Medulla oblongata (tissue), 1 donor: ENCODE results near the gene SHISAL2A.

Experiments used
- DNase-seq: peaks from one replicate; pipeline ENCODE4 v3.0.0-alpha.2; 2015; ENCODE audit errors: extremely low spot score

SHISAL2A gene

DNA sequence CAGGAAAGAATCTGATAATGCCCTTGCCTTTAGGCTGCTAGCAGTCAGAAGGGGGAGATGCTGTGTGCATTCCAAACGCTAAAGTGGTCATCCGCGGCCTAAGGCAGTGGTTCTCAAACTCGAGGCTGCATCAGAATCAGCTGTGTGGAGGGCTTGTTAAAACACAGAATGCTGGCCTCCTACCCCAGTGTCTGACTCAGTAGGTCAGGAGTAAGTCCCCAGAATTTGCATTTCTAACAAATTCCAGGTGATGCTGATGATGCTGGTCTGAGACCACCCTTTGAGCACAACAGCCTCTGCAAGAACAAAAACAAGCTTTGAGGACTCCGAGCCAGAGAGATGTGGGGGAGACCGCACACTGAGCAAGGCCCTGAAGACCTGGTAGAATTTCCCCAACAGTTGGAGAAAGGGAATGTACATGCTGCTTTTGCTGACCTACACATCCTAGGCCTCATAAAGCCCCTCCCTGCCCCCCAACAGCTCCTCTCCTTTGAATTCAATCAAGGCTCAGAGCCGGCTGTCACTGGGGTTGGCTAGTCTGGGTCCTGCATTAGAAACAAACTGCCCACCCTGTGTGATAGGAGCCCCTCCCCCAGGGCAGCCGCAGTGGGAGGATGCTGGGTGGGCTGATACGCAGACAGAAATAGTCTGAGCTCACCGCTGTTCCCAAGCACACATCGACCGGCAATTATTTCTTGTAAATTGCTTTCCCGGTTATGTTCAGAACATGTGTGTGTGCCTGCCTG lies 27.1 kb downstream of the SHISAL2A start:
- DNase-seq = no peak

DNA sequence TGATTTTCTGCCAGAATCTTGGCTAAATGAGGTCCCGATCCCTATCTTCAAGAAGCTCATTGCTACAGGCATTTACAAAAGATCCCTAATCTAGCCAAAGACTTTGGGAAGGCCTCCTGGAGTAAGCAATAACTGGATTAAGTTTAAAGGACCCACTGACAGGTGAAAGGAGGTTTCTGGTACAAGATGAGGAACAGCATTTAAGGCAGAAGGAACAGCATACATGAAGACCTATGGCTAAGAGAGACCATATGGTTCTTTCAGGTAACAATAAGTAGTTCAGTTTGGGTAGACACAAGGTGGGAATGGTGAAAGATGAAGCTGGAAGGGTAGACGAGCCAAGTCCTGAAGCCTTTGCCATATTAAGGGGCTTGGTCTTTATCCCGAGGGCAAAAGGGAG lies 27.8 kb downstream of the SHISAL2A start:
- no peak for DNase-seq

DNA sequence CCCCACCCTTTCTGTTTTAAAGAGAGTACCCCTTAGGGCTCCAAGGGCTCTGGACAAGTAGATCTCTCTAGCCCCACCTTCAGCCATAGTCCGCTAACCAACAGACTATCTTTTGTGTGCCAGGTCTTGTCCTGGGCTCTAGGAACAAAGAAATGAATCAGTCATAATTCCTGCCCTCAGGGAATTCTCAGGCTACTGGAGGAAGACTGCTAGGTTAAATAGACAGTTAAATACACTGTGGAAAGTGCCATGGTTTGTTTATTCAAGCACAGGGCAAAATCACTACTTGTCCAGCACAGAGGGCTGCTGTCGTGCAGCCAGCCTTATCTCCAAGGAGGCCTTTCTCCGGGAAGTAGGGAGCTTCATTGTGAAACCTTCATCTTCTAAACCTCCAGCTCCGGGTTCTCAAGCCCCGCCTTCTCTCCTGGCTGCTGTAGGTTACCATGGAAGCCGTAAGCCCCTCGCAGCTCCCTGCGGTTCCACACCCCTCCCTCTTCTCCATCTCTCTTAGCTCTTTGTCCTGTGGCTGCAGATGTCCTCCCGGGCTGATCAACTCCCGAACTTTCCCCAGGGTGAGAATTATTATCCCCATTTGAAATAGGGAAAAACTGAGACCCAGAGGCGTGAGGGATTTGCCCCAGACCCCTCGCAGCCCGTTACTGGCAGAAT lies 29.8 kb downstream of the SHISAL2A start:
- DNase-seq = no peak

DNA sequence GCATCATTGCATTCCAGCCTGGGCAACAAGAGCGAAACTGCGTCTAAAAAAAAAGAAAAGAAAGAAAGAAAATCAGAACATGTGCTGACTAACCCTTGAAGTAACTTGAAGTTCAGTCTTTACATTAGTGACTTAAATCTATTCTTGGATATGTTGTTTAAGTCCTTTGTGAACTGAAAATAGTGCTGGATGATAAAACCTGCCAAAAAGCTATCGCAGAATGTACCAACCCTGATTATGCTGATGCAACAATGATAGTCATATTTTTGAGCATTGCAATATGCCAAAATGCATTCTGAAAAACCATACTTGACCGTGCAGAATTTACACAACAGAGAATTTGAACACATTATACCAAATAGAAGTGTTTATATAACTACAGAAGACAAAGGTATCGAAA lies 30.7 kb downstream of the SHISAL2A start:
- DNase-seq = no peak

DNA sequence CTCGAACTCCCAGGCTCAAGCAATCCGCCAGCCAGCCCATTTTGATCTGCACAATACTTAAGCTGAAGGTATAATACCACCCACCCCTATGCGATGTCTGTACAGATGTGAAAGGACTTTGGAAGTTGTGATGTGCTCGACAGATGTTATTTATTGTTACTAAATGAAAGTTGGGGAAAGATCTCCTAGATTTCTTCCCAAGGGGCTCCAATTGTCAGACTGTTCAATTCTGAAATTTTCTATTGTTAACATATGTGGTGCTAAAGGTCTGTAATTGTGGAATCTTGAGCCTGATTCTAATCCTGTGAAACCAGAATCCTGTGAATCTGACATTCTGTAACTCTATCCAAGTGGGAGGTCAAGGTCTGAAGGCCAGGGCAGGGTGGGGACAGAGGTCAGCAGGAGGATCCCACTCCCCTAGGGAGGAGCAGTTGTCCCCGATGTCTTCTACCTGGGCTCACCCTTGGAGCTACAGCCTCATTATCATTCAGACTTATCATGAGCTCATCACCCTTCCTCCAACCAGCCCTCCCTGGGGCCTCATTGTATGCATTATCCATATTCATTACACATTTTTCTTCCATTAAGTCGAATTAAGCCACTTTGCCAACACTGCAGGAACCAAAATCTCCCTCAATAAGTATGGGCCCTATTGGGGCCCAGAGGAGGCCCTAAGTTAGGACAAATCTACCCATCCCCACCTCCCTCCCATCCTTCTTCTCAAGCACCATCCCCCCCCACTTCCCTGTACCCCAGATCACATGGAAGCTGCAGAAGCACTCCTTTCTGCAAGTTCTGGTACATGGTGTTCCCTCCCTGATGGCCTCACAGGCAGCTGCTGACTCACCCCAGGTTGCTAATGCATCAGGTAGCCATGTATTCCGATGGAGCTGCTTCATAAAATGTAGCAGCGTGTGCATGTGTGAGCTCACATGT lies 32.3 kb downstream of the SHISAL2A start:
- DNase-seq = no peak

DNA sequence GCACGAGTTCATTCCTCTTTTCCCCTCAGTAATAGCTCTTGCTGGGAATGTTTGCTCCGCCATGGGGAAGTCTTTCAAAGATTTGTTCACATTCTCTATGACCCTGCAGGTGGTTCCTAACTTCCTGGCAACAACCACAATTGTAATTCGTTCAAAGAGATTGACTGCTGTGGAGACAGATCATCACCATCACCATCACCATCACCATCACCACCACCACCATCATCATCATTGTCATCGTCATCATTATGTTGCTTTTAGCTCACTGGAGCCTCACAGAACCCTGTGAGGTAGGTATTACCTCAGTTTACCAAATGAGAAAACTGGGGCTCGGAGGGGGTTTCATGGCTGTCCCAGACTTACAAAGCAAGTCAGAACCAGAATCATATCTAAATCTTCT lies 34.3 kb downstream of the SHISAL2A start:
- no peak for DNase-seq

DNA sequence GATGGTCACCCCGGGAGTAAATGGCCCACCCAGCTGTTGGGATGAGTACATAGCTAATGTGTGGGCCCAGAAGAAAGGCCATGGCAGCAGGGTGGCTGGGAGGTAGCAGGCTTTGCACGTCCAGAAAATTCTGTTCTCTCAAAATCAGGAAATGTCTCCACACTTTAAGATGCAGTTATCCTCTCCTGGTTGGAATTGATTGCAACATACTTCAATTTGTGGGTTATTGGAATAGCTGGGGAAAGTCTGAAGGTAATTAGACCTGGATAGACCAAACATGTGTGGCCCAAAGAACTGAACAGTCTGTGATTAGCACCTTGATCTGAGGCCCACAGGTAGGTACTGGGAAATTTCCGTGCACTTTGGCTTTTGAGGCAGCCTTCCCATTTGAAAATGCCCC lies 35.0 kb downstream of the SHISAL2A start:
- DNase-seq = no peak

DNA sequence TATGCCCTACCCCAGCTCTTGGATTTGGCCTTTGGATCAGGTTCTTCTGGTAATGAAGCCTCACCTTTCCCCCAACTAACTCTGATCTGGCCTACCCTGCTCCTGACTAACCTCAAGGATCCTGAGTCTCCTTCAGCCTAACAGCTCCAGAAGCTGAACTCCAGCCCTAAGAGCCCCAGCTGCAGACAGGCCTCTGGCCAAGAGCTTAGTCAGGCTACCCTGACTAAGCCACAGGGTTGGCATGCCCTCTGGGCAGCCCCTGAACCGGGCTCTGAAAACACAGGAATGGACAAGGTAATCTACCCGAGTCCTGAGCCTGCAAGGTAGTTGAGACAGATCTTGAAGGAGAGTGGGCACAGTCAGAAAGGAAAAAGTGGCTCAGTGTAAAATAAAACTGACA lies 35.7 kb downstream of the SHISAL2A start:
- no peak for DNase-seq

DNA sequence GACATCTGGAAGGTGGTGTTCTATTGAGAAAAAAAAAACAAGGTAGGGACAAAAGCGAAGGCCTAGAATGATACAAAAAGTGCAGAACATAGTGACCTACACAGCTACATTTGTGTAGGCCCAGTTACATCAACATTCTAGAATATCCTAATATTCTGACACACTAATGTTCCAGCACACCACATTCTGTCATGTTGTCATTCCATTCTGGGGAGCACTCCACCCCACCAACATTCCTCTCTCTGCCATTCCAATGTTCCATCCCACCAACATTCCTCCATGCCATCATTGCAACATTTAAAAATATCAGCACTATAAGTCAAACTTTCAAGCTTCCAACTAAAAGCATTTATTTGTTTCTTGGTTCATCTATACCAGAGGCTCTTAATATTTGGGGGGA lies 36.7 kb downstream of the SHISAL2A start:
- no peak for DNase-seq

DNA sequence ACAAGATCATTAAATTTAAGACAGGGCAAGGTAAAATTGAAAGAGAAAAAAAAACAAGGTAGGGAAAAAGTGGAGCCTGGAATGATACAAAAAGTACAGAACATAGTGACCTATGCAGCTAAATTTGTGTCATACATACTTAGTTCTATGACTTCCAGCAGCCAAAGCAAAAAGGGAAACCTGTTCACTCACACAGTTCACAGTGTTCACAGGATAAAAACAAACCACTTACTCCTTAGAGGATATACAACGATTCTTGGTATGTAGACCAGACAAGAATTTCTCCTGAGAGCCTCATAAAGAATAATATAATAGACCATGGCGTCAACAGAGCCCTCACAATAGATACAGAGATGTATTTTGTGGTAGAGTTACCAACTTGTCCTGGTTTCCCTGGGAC lies 37.6 kb downstream of the SHISAL2A start:
- no peak for DNase-seq

DNA sequence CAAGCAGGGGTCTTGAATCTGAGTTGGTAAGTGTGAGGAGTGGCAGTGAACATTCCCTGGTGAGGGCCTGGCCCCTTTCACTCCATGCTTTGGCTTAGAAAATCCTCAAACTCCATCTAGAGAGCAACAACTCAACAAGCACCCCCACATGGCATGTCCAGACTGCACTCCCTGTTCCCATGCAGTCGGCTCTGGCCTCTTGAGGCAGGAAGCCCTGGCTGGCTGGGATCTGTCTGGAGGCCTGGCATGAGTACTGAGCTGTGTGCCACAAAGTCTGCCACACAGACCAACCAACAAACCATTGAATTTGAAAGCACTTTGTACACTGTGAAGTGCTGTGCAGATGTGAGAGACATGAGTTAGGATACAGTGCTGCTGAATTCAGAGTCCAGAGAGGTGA lies 40.0 kb downstream of the SHISAL2A start:
- peak; percentile 48 for DNase-seq

DNA sequence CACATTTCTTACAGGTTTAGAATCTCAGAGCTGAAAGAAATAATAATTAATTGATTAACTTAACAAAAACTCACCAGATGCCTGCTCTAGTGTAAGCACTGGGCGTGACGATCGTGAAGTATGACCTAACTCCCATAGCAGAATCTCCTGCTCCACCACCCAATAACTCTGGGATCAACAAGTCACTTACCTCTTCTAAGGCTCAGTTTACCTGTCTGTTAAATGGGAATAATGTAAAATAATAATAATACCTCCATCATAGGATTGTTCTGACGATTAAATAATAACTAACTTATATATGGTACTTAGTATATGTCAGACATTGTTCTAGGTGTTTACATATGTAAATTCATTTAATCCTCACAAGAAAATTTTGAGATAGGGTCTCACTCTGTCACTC lies 40.5 kb downstream of the SHISAL2A start:
- DNase-seq = no peak

DNA sequence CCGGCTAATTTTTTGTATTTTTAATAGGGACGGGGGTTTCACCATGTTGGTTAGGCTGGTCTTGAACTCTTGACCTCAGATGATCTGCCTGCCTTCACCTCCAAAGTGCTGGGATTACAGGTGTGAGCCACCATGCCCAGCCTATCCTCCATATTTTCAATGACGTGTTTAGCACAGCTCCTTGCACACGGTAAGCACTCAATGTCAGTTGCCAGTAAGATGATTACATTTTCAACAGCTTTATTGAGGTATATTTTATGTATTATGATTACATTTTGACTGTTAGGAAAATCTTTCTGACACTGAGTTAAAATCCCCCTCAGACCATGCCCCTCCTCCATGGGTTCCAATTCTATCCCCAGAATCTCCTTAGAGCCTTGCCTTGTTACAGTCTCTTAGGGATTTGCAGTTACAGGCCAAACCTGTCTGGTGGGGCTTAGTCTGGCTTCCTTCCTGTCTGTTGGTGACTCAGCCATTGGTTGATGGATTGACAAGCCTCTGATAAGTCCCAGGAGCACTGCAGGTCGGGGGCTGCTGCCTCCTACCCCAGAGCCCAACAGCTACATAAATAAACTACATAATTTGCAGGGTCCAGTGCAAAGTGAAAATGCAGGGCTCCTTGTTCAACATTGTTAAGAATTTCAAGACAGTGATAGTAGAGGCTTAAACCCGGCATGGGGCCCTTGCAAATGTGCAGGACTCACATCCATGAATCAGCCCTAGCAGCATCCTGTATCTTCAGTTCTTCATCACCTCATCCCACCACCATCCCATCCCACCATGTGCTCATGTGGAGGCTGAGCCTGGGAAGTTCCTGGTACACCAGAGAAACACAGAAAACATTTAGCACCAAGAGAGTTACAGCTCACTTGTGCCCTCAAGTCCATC lies 41.8 kb downstream of the SHISAL2A start:
- no peak for DNase-seq

DNA sequence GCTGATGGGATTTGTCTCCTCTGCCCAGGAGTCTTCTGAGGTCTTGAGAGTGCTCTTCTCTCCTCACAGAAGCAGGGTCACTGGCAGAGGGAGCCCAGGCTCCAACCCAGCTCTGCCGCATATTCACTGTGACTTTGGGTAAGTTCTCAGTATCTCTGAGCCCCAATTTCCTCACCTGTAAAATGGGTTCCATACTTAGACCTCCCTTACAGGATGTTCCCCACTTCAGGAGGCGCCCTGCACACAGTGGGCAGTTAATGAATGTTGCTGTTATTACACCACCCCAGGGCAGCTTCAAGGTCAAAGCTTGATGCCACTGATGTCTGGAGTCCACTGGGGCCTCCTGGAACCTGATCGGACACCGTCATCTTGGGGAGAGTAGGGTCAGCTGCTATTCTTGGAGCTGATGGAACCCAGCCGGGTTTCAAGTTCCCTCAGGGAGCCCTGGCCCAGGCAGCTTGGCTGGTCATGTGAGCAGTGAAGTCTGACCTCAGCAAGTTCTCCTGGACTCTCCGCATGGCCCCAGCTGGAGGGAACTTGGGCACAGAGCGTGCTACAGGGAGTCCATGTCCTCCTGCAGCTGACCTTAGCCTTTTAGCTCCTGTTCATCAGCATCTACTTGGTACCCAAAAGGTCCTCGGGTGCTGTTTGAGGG lies 43.4 kb downstream of the SHISAL2A start:
- DNase-seq = peak; percentile 70

DNA sequence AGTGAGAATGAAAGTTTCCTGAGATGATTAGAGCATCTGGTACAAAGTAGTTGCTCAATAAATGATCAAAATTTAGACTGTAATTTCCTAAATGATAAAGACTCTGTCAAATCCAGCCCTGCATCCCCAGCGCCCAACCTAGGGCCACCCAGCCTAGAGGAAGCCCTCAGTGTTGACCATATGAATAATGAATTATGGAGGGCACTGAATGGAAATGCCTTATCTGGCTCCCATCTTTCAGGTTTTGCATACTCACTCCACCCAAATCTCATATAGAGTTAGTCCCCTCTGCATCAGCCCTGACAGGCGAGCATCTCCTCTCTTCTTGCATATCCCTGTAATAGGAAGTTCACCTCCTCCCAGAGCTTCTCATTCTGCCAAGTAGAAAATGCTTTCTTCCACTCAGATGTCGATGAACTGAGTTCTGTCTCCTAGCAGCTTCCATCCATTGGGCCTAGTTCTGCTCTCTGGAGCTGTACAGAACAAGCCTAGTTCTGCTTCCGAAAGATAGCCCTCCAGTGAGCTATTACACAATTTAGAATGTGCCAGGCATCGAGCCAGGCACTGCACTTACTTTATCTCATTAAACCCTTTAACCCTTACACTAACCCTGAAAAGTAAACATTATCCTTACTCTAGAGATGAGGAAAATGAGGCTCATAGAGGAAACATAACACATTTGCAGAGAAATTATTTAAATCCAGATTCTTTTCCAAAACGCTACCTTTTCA lies 44.3 kb downstream of the SHISAL2A start:
- DNase-seq = peak; percentile 53

DNA sequence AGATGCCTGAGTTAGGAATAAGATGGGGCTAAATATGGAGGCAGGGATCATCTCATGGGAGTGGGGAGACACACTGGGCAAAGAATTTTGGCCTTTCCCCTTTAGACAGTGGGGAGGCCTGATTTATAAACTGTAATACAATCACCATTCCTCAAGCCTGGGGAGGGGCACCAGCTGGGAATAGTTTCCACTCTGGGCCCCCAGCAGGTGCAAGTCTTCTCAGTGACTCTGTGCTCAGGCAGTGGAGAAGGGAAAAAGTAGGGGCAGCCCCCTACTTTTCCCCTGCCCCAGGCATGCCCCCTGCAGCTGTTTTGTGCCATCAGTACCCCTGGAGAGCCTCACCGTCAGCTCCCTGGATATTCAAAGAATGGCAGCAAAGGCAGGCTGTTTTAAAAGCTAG lies 46.1 kb downstream of the SHISAL2A start:
- DNase-seq = no peak

DNA sequence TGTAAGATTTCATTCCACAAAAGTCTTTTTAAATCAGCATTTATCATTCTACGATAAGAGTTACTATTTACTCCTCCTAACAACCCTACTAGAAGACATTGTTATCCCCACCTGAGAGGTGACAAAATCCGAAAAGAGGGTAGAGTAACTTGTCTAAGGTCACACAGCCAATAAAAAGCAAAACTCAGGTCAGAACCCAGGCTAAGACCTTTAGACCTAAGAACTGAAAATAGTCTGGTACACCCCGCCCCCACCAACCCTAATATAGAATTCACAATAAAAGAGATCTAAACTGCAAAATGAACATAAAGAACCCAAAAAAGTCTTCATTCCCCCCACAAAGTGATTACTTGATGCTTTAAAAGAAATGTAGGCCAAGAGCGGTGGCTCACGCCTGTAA lies 46.5 kb downstream of the SHISAL2A start:
- no peak for DNase-seq

DNA sequence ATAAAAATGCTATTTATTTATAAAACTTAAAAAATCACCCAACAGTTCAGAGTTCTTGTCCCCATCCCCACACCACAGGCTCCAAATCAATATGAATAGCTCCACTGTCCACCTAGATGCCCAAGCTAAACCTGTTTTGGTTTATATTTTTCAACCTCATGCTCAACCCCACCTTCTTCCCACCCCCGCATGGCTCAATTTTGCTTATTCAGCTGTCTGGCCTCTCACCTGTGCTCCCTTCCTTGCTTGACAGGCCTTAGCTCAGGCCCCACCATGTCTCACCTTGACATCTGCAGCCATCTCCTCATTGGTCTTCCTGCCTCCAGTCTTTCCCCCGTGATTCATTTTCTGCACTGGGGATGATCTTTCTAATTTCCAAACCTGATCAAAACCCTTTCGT lies 47.4 kb downstream of the SHISAL2A start:
- no peak for DNase-seq

DNA sequence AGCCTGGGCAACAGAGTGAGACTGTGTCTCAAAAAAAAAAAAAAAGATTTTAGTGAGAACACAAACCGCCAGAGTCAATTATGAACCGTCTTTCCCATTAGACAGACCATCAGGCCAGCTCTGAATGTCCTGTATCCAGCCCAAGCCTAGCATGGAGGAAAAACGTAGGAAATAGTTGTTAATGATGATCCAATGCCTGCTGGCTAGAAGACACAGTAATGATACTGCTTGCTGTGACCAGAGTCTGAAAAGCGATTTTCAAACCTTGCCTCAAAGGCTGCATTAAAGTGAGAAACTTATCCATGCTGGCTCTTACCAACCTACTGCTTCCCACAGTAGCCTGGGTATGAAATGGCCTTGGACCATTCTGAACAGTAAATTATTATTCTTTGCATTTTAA lies 48.2 kb downstream of the SHISAL2A start:
- no peak for DNase-seq

DNA sequence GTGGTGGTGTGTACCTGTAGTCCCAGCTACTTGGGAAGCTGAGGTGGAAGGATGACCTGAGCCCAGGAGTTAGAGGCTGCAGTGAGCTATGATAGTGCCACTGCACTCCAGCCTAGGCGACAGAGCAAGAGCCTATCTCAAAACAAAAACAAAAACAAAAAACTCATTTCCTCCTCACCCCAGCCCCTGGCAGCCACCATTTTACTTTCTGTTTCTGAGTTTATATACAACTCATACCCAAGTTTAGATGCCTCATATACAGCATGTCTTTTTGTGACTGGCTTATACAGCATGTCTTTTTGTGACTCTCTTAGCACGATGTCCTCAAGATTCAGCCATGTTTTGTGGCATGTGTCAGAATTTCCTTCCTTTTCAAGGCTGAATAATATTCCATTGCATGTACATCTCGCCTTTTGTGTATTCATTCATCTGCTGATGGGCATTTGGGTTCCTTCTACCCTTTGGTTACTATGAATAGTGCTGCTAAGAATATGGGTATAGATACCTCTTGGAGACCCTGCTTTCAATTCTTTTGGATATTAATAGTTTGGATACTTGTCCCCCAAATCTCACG lies 50.5 kb downstream of the SHISAL2A start:
- DNase-seq = no peak
